ENCODE measurements around the gene TVP23C. TPM values are rescaled to one million over a fixed set of nuclear protein-coding genes. Genes with fewer than 3 reads are reported as not detected.

Gene TVP23C
- total RNA-seq, 1 experiment from 2014 or later: 16.9 TPM

GRCh38 chr17:15475631-15476354 lies 87.5 kb downstream of the TVP23C start:
- Histone ChIP-seq H3K4me2 (ENCODE audit: insufficient read depth, insufficient read length, low read length) (no peak overlapping the region), H4K5ac (ENCODE audit: insufficient read length, low read depth, low read length) (no peak overlapping the region), H2BK20ac (ENCODE audit: low read depth, low read length, poor library complexity, severe bottlenecking) (no peak overlapping the region), H3K4ac (ENCODE audit: low read depth, low read length) (no peak overlapping the region), H3T11ph (ENCODE audit: low read length) (no peak overlapping the region), H2BK120ac (ENCODE audit: low read depth, low read length, poor library complexity, severe bottlenecking) (no peak overlapping the region), H2AFZ (ENCODE audit: low read length) (no peak overlapping the region), H4K91ac (ENCODE audit: insufficient read length, low read depth, low read length) (no peak overlapping the region), H3K27me3 (ENCODE audit: insufficient read depth, low read length) (no peaks in the 10 kb centered on the region), H3K23me2 (ENCODE audit: insufficient read length, low read depth, low read length, poor library complexity, severe bottlenecking) (no peaks in the 10 kb centered on the region), H2AK5ac (ENCODE audit: insufficient read length, low read length) (no peak overlapping the region), H3K23ac (ENCODE audit: insufficient read length, low read depth, low read length) (no peak overlapping the region), H3K79me2 (ENCODE audit: insufficient read depth, low read length) (no peaks in the 10 kb centered on the region), H2BK12ac (ENCODE audit: insufficient read length, low read depth, low read length) (no peak overlapping the region), H3K14ac (ENCODE audit: insufficient read depth, low read length) (no peak overlapping the region), H4K20me1 (ENCODE audit: control insufficient read depth, insufficient read depth, insufficient read length) (no peaks in the 10 kb centered on the region), H3K18ac (ENCODE audit: insufficient read length, low read depth, low read length) (no peak overlapping the region), H2BK5ac (ENCODE audit: insufficient read length, low read length) (no peak overlapping the region), H3K56ac (ENCODE audit: insufficient read length, low read depth, low read length) (no peak overlapping the region), H3K27ac (ENCODE audit: insufficient read length, low read depth, low read length) (no peak overlapping the region), H3K9me3 (ENCODE audit: control insufficient read depth, low read depth, low read length) (no peaks in the 10 kb centered on the region), H2BK15ac (ENCODE audit: low read depth, low read length) (no peak overlapping the region), H3K4me1 (ENCODE audit: insufficient read depth, low read length) (no peaks in the 10 kb centered on the region; the same call in 1 of the 2 replicates), H3K79me1 (ENCODE audit: insufficient read depth, low read depth, low read length, poor library complexity, severe bottlenecking) (no peaks in the 10 kb centered on the region), H3K9ac (ENCODE audit: extremely low read depth, insufficient read length, low read length) (no peak overlapping the region), H4K8ac (replicated peaks; ENCODE audit: insufficient read length, low read depth, low read length) (no peak overlapping the region)
- Mint-ChIP-seq H3K27me3 (ENCODE audit: low read depth) (no peaks in the 10 kb centered on the region), H3K27ac (no peak overlapping the region), H3K9me3 (no peaks in the 10 kb centered on the region), H3K4me3 (no peak overlapping the region), H3K36me3 (ENCODE audit: insufficient read depth in 1 of 3, low read depth in 3 of 3) (peaks cover 2 to 4% (median 3%) of the 10 kb centered on the region in 3 experiments; a peak in 6 of 7 replicates), H3K4me1 (peaks cover 11 to 13% of the 10 kb centered on the region in 2 experiments)
- DNase-seq: no peak
- no CpG with 5 or more reads among the region's 8 CpGs for WGBS (ENCODE audit: extremely low coverage, insufficient read length, low lambda C conversion rate)
- no peak for TF ChIP-seq CTCF (conservative IDR thresholded peaks at IDR 0.05)

Data from H9 (cell line).